Measurements from ENCODE around the gene DMPK. TPM values are rescaled to one million over a fixed set of nuclear protein-coding genes. Genes with fewer than 3 reads are reported as not detected.

Gene DMPK
- total and polyA plus RNA-seq, 12 donors: 220 to 439 (median 304) TPM

- WGBS, 2 donors: 7 to 9% methylated on average over 38 to 44 of the region's 44 CpGs
- no peak for TF ChIP-seq CTCF (IDR thresholded peaks at IDR 0.05)
- intact Hi-C loops (cut with DNase I): loop anchor here in 4 of 10 donors (5.0 to 10.0 kb wide), 4 partner anchors 62 to 202 kb away; partner anchors contain the start of gene IRF2BP1 (in 1 of the 4)
Measured at GRCh38 chr19:45815481-45816216, 33.4 kb upstream of the DMPK start.

GRCh38 chr19:45814851-45815480 lies 32.7 kb upstream of the DMPK start, which contains the start of gene RSPH6A:
Gene RSPH6A, minus strand, starts transcription at chr19:45815308. Its CDS starts 132 bp downstream, at chr19:45815176.
- Histone ChIP-seq H3K27me3 (peaks cover 0 to 40% (median 0%) of the 10 kb centered on the region in 7 donors), H3K27ac (peak within 1 kb of the TSS in 5 of 10 donors; percentile 25 to 68 (median 46)), H3K4me1 (peaks cover 0 to 31% (median 22%) of the 10 kb centered on the region in 9 donors), H3K9me3 (no peaks in the 10 kb centered on the region), H3K36me3 (peaks cover 0 to 8% (median 0%) of the 10 kb centered on the region in 9 donors), H3K4me3 (peak within 1 kb of the TSS; percentile 12 to 58 (median 50))
- WGBS, 2 donors: 10 to 15% methylated on average over 40 of the region's 40 CpGs
- TF ChIP-seq CTCF (IDR thresholded peaks at IDR 0.05): no peak
- ATAC-seq (peak in 1 of 8 donors; percentile 5), DNase-seq (no peak)
- intact Hi-C loops (cut with DNase I): loop anchor here in 4 of 10 donors (5.0 to 10.0 kb wide), 4 partner anchors 62 to 202 kb away; partner anchors contain the start of gene IRF2BP1 (in 1 of the 4)

More at GRCh38 chr19:45815481-45816216, 33.4 kb upstream of the DMPK start:
- peaks cover 0 to 15% (median 0%) of the 10 kb centered on the region in 9 donors for H3K36me3 ChIP-seq
- ATAC-seq: peak; percentile 10 to 54 (median 24)
- DNase-seq: peak in 1 of 2 donors; percentile 36
- H3K4me1 ChIP-seq: peaks cover 0 to 31% (median 22%) of the 10 kb centered on the region in 9 donors
- peaks cover 0 to 39% (median 0%) of the 10 kb centered on the region in 7 donors for H3K27me3 ChIP-seq
- H3K4me3 ChIP-seq: peak overlapping the region; percentile 12 to 58 (median 50)
- peak overlapping the region in 5 of 10 donors; percentile 25 to 68 (median 46) for H3K27ac ChIP-seq
- no peaks in the 10 kb centered on the region for H3K9me3 ChIP-seq

GRCh38 chr19:45814166-45814780 lies 32.0 kb upstream of the DMPK start:
- intact Hi-C loops (cut with DNase I): loop anchor here in 2 of 10 donors (10.0 kb wide), 2 partner anchors 71 to 201 kb away; partner anchors contain the start of gene IRF2BP1 (in 1 of the 2)
- DNase-seq (no peak), ATAC-seq (no peak)
- no peak for TF ChIP-seq CTCF (IDR thresholded peaks at IDR 0.05)
- Histone ChIP-seq H3K4me1 (peaks cover 0 to 33% (median 22%) of the 10 kb centered on the region in 9 donors), H3K4me3 (peak overlapping the region in 1 of 10 donors; percentile 57), H3K9me3 (no peaks in the 10 kb centered on the region), H3K27me3 (peaks cover 0 to 40% (median 0%) of the 10 kb centered on the region in 7 donors), H3K27ac (no peak overlapping the region), H3K36me3 (peaks cover 0 to 4% (median 0%) of the 10 kb centered on the region in 9 donors)
- 78 to 87% methylated on average over 12 of the region's 12 CpGs for WGBS, 2 donors
